Measurements from ENCODE around the gene UBE2I. TPM values are rescaled to one million over a fixed set of nuclear protein-coding genes. Genes with fewer than 3 reads are reported as not detected.
A peak's percentile ranks its signal among the peaks of the same experiment; 100 is the strongest.
"Not testable (repeated sequence)": the region's sequence is repeated elsewhere in the genome, so short reads cannot be mapped to it uniquely, and the experiment has no call there.

UBE2I gene
- total and polyA plus RNA-seq, 2 donors from 2014 or later = 62.2 to 97.1 TPM

DNA sequence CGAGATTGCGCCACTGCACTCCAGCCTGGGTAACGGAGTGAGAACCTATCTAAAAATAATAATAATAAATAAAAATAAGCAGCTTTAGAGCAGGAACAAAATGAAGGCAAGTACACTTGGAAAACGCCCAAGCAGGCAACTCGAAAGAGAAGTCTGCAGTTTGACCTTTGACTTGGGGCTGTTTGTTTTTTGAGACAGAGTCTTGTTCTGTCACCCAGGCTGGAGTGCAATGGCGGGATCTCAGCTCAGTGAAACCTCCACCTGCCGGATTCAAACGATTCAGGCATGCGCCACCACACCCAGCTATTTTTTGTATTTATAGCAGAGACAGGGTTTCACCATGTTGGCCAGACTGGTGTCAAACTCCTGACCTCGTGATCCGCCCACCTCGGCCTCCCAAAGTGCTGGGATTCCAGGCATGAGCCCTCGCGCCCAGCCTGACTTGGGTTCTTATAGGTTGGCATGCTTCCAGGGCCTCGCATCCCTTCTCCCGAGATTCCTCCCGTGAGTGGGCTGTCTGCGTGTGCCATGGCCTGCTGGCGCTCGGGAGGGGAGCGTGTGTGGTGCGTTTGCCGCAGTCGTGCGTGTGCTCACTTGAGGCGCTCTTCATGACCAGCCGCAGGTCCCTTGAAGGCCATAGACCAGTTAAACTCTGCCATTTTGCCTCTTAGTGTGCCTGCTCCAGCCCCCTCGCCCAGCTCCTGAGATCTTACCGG lies 18.4 kb upstream of the UBE2I start:
- TF ChIP-seq, protein P1, sequence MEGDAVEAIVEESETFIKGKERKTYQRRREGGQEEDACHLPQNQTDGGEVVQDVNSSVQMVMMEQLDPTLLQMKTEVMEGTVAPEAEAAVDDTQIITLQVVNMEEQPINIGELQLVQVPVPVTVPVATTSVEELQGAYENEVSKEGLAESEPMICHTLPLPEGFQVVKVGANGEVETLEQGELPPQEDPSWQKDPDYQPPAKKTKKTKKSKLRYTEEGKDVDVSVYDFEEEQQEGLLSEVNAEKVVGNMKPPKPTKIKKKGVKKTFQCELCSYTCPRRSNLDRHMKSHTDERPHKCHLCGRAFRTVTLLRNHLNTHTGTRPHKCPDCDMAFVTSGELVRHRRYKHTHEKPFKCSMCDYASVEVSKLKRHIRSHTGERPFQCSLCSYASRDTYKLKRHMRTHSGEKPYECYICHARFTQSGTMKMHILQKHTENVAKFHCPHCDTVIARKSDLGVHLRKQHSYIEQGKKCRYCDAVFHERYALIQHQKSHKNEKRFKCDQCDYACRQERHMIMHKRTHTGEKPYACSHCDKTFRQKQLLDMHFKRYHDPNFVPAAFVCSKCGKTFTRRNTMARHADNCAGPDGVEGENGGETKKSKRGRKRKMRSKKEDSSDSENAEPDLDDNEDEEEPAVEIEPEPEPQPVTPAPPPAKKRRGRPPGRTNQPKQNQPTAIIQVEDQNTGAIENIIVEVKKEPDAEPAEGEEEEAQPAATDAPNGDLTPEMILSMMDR (IDR thresholded peaks at IDR 0.05; ENCODE audit: borderline replicate concordance, extremely low read depth, insufficient read depth) = no peak
- DNase-seq (peak in 1 of 5 donors; percentile 59), FAIRE-seq (no peak)
- Histone ChIP-seq H3K4me3 (ENCODE audit: low read length in 3 of 3) (no peak overlapping the region), H3K36me3 (ENCODE audit: control insufficient read depth in 2 of 3, insufficient read depth in 3 of 3, low read length in 3 of 3) (no peaks in the 10 kb centered on the region), H3K4me1 (ENCODE audit: control insufficient read depth in 2 of 3, insufficient read depth in 2 of 3, low read depth in 1 of 3, low read length in 3 of 3) (peaks cover 0 to 4% (median 0%) of the 10 kb centered on the region in 3 donors), H3K9me3 (ENCODE audit: control insufficient read depth in 2 of 3, insufficient read depth in 1 of 3, low read length in 3 of 3) (no peaks in the 10 kb centered on the region), H3K9ac (ENCODE audit: low read length in 3 of 3) (no peak overlapping the region), H3K27ac (ENCODE audit: low read depth in 2 of 2, low read length in 2 of 2) (no peak overlapping the region), H3K27me3 (ENCODE audit: control insufficient read depth, insufficient read depth, low read length) (peaks cover 13% of the 10 kb centered on the region)
- intact Hi-C loops (cut with DNase I) = no loop called here

DNA sequence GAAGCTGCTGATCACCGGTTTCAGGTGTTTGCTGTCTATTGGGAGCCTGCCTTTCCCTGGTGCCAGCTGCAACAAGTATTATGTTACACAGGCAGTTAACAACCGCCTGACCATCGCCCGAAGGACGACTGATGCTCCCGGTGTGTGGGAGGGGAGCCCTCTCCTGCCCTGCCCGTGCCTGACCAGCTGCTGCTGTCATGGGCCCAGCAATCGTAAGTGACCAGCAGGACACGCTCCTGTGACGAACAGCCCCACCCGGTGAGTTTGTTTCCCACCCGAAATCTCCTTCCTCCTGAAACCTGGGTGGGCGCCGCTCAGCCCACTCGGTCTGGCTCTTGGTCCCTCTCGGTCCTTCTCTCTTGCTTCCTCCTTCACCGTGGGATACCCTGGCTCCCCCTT lies 17.9 kb upstream of the UBE2I start:
- Histone ChIP-seq H3K9me3 (ENCODE audit: control insufficient read depth in 2 of 3, insufficient read depth in 1 of 3, low read length in 3 of 3) (no peaks in the 10 kb centered on the region), H3K9ac (ENCODE audit: low read length in 3 of 3) (no peak overlapping the region), H3K27me3 (ENCODE audit: control insufficient read depth, insufficient read depth, low read length) (peaks cover 13% of the 10 kb centered on the region), H3K36me3 (ENCODE audit: control insufficient read depth in 2 of 3, insufficient read depth in 3 of 3, low read length in 3 of 3) (no peaks in the 10 kb centered on the region), H3K4me1 (ENCODE audit: control insufficient read depth in 2 of 3, insufficient read depth in 2 of 3, low read depth in 1 of 3, low read length in 3 of 3) (peaks cover 0 to 4% (median 0%) of the 10 kb centered on the region in 3 donors), H3K27ac (ENCODE audit: low read depth in 2 of 2, low read length in 2 of 2) (no peak overlapping the region), H3K4me3 (ENCODE audit: low read length in 3 of 3) (no peak overlapping the region)
- intact Hi-C loops (cut with DNase I) = no loop called here
- FAIRE-seq = no peak
- TF ChIP-seq, protein P1 (IDR thresholded peaks at IDR 0.05; ENCODE audit: borderline replicate concordance, extremely low read depth, insufficient read depth) = no peak
- DNase-seq = peak in 4 of 5 donors; percentile 88 to 91 (median 90)

DNA sequence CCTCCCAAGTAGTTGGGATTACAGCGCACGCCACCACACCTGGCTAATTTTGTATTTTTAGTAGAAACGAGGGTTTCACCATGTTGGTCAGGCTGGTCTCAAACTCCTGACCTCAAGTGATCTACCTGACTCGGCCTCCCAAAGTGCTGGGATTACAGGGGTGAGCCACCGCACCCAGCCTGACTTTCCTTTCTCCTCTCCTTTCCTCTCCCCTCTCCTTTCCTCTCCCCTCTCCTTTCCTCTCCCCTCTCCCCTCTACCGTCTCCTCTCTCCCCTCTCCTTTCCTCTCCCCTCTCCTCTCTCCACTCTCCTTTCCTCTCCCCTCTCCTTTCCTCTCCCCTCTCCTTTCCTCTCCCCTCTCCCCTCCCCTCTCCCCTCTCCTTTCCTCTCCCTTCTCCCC lies 17.2 kb upstream of the UBE2I start:
- H3K9ac ChIP-seq (ENCODE audit: low read length in 3 of 3); intact Hi-C loops (cut with DNase I); H3K27ac ChIP-seq (ENCODE audit: low read depth in 2 of 2, low read length in 2 of 2); DNase-seq; H3K4me3 ChIP-seq (ENCODE audit: low read length in 3 of 3); H3K4me1 ChIP-seq (ENCODE audit: control insufficient read depth in 2 of 3, insufficient read depth in 2 of 3, low read depth in 1 of 3, low read length in 3 of 3); H3K9me3 ChIP-seq (ENCODE audit: control insufficient read depth in 2 of 3, insufficient read depth in 1 of 3, low read length in 3 of 3); H3K36me3 ChIP-seq (ENCODE audit: control insufficient read depth in 2 of 3, insufficient read depth in 3 of 3, low read length in 3 of 3); FAIRE-seq: not testable (repeated sequence)
- H3K27me3 ChIP-seq (ENCODE audit: control insufficient read depth, insufficient read depth, low read length) = peaks cover 13% of the 10 kb centered on the region

DNA sequence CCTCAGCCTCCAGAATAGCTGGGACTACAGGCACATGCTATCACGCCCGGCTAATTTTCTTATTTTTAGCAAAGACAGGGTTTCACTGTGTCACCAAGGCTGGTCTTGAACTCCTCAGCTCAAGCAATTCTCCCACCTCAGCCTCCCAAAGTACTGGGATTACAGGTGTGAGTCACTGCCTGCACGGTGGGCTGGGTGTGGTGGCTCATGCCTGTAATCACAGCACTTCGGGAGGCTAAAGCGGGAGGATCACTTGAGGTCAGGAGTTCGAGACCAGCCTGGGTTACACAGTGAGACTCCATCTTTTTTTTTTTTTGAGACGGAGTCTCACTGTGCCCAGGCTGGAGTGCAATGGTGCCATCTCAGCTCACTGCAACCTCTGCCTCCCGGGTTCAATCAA lies 16.6 kb upstream of the UBE2I start:
- DNase-seq; H3K27ac ChIP-seq (ENCODE audit: low read depth in 2 of 2, low read length in 2 of 2); H3K9me3 ChIP-seq (ENCODE audit: control insufficient read depth in 2 of 3, insufficient read depth in 1 of 3, low read length in 3 of 3); H3K9ac ChIP-seq (ENCODE audit: low read length in 3 of 3); H3K4me3 ChIP-seq (ENCODE audit: low read length in 3 of 3); H3K36me3 ChIP-seq (ENCODE audit: control insufficient read depth in 2 of 3, insufficient read depth in 3 of 3, low read length in 3 of 3); FAIRE-seq; H3K27me3 ChIP-seq (ENCODE audit: control insufficient read depth, insufficient read depth, low read length); H3K4me1 ChIP-seq (ENCODE audit: control insufficient read depth in 2 of 3, insufficient read depth in 2 of 3, low read depth in 1 of 3, low read length in 3 of 3); intact Hi-C loops (cut with DNase I): not testable (repeated sequence)
